Measurements from ENCODE around the gene RASA3.
A peak's percentile ranks its signal among the peaks of the same experiment; 100 is the strongest.
"Not testable (repeated sequence)": the region's sequence is repeated elsewhere in the genome, so short reads cannot be mapped to it uniquely, and the experiment has no call there.

RASA3 gene

GRCh38 chr13:114121496-114122126 is 10.8 kb downstream of the RASA3 start:
- Histone ChIP-seq H3K9ac (ENCODE audit: low read length) (no peak overlapping the region), H3K27me3 (ENCODE audit: control insufficient read depth, insufficient read depth, low read length) (no peaks in the 10 kb centered on the region), H3K4me1 (ENCODE audit: control insufficient read depth, low read depth, low read length) (peaks cover 7% of the 10 kb centered on the region), H3K36me3 (ENCODE audit: control insufficient read depth, low read depth, low read length) (no peaks in the 10 kb centered on the region), H3K4me3 (ENCODE audit: low read length) (no peak overlapping the region), H3K9me3 (ENCODE audit: control insufficient read depth, low read depth, low read length) (no peaks in the 10 kb centered on the region), H3K27ac (ENCODE audit: low read length) (no peak overlapping the region)

GRCh38 chr13:114121031-114121430 is 11.4 kb downstream of the RASA3 start:
- Histone ChIP-seq H3K4me3 (ENCODE audit: low read length) (no peak overlapping the region), H3K27me3 (ENCODE audit: control insufficient read depth, insufficient read depth, low read length) (no peaks in the 10 kb centered on the region), H3K9ac (ENCODE audit: low read length) (no peak overlapping the region), H3K4me1 (ENCODE audit: control insufficient read depth, low read depth, low read length) (peaks cover 7% of the 10 kb centered on the region), H3K27ac (ENCODE audit: low read length) (no peak overlapping the region), H3K9me3 (ENCODE audit: control insufficient read depth, low read depth, low read length) (no peaks in the 10 kb centered on the region), H3K36me3 (ENCODE audit: control insufficient read depth, low read depth, low read length) (no peaks in the 10 kb centered on the region)

GRCh38 chr13:114120591-114121011 is 11.8 kb downstream of the RASA3 start:
- H3K4me3 ChIP-seq (ENCODE audit: low read length) = no peak overlapping the region
- H3K27me3 ChIP-seq (ENCODE audit: control insufficient read depth, insufficient read depth, low read length) = no peaks in the 10 kb centered on the region
- H3K9me3 ChIP-seq (ENCODE audit: control insufficient read depth, low read depth, low read length) = no peaks in the 10 kb centered on the region
- no peak overlapping the region for H3K27ac ChIP-seq (ENCODE audit: low read length)
- H3K4me1 ChIP-seq (ENCODE audit: control insufficient read depth, low read depth, low read length) = peaks cover 7% of the 10 kb centered on the region
- no peak overlapping the region for H3K9ac ChIP-seq (ENCODE audit: low read length)
- H3K36me3 ChIP-seq (ENCODE audit: control insufficient read depth, low read depth, low read length) = no peaks in the 10 kb centered on the region

- H3K36me3 ChIP-seq (ENCODE audit: control insufficient read depth, low read depth, low read length) = no peaks in the 10 kb centered on the region
- H3K27ac ChIP-seq (ENCODE audit: low read length) = no peak overlapping the region
- H3K9me3 ChIP-seq (ENCODE audit: control insufficient read depth, low read depth, low read length) = no peaks in the 10 kb centered on the region
- H3K27me3 ChIP-seq (ENCODE audit: control insufficient read depth, insufficient read depth, low read length) = no peaks in the 10 kb centered on the region
- no peak overlapping the region for H3K9ac ChIP-seq (ENCODE audit: low read length)
- H3K4me3 ChIP-seq (ENCODE audit: low read length) = peak overlapping the region; percentile 49
- peaks cover 11% of the 10 kb centered on the region for H3K4me1 ChIP-seq (ENCODE audit: control insufficient read depth, low read depth, low read length)
Observed at GRCh38 chr13:114119196-114119595, 13.2 kb downstream of the RASA3 start.

- Histone ChIP-seq H3K36me3 (ENCODE audit: control insufficient read depth, low read depth, low read length) (no peaks in the 10 kb centered on the region), H3K4me3 (ENCODE audit: low read length) (no peak overlapping the region), H3K9me3 (ENCODE audit: control insufficient read depth, low read depth, low read length) (no peaks in the 10 kb centered on the region), H3K9ac (ENCODE audit: low read length) (peak overlapping the region; percentile 33), H3K27me3 (ENCODE audit: control insufficient read depth, insufficient read depth, low read length) (no peaks in the 10 kb centered on the region), H3K27ac (ENCODE audit: low read length) (no peak overlapping the region), H3K4me1 (ENCODE audit: control insufficient read depth, low read depth, low read length) (peaks cover 12% of the 10 kb centered on the region)
Observed at GRCh38 chr13:114118511-114119123, 13.8 kb downstream of the RASA3 start.

GRCh38 chr13:114118086-114118485 is 14.3 kb downstream of the RASA3 start:
- Histone ChIP-seq H3K9me3 (ENCODE audit: control insufficient read depth, low read depth, low read length) (no peaks in the 10 kb centered on the region), H3K27me3 (ENCODE audit: control insufficient read depth, insufficient read depth, low read length) (no peaks in the 10 kb centered on the region), H3K27ac (ENCODE audit: low read length) (no peak overlapping the region), H3K36me3 (ENCODE audit: control insufficient read depth, low read depth, low read length) (no peaks in the 10 kb centered on the region), H3K4me3 (ENCODE audit: low read length) (no peak overlapping the region), H3K9ac (ENCODE audit: low read length) (peak overlapping the region; percentile 33), H3K4me1 (ENCODE audit: control insufficient read depth, low read depth, low read length) (peaks cover 14% of the 10 kb centered on the region)

GRCh38 chr13:114117341-114117874 is 15.0 kb downstream of the RASA3 start:
- H3K9me3 ChIP-seq (ENCODE audit: control insufficient read depth, low read depth, low read length); H3K27ac ChIP-seq (ENCODE audit: low read length); H3K27me3 ChIP-seq (ENCODE audit: control insufficient read depth, insufficient read depth, low read length); H3K36me3 ChIP-seq (ENCODE audit: control insufficient read depth, low read depth, low read length); H3K4me3 ChIP-seq (ENCODE audit: low read length); H3K9ac ChIP-seq (ENCODE audit: low read length): not testable (repeated sequence)
- peaks cover 21% of the 10 kb centered on the region for H3K4me1 ChIP-seq (ENCODE audit: control insufficient read depth, low read depth, low read length)

- Histone ChIP-seq H3K27ac (ENCODE audit: low read length) (no peak overlapping the region), H3K9ac (ENCODE audit: low read length) (no peak overlapping the region), H3K4me1 (ENCODE audit: control insufficient read depth, low read depth, low read length) (peaks cover 28% of the 10 kb centered on the region), H3K9me3 (ENCODE audit: control insufficient read depth, low read depth, low read length) (no peaks in the 10 kb centered on the region), H3K36me3 (ENCODE audit: control insufficient read depth, low read depth, low read length) (no peaks in the 10 kb centered on the region), H3K4me3 (ENCODE audit: low read length) (no peak overlapping the region), H3K27me3 (ENCODE audit: control insufficient read depth, insufficient read depth, low read length) (no peaks in the 10 kb centered on the region)
Observed at GRCh38 chr13:114116734-114117133, 15.7 kb downstream of the RASA3 start.

GRCh38 chr13:114115796-114116195 is 16.6 kb downstream of the RASA3 start:
- H3K36me3 ChIP-seq (ENCODE audit: control insufficient read depth, low read depth, low read length) = no peaks in the 10 kb centered on the region
- H3K4me3 ChIP-seq (ENCODE audit: low read length) = no peak overlapping the region
- H3K27ac ChIP-seq (ENCODE audit: low read length) = no peak overlapping the region
- H3K9me3 ChIP-seq (ENCODE audit: control insufficient read depth, low read depth, low read length) = no peaks in the 10 kb centered on the region
- H3K27me3 ChIP-seq (ENCODE audit: control insufficient read depth, insufficient read depth, low read length) = no peaks in the 10 kb centered on the region
- no peak overlapping the region for H3K9ac ChIP-seq (ENCODE audit: low read length)
- H3K4me1 ChIP-seq (ENCODE audit: control insufficient read depth, low read depth, low read length) = peaks cover 32% of the 10 kb centered on the region

GRCh38 chr13:114115191-114115671 is 17.2 kb downstream of the RASA3 start:
- no peaks in the 10 kb centered on the region for H3K36me3 ChIP-seq (ENCODE audit: control insufficient read depth, low read depth, low read length)
- peaks cover 36% of the 10 kb centered on the region for H3K4me1 ChIP-seq (ENCODE audit: control insufficient read depth, low read depth, low read length)
- no peaks in the 10 kb centered on the region for H3K27me3 ChIP-seq (ENCODE audit: control insufficient read depth, insufficient read depth, low read length)
- H3K4me3 ChIP-seq (ENCODE audit: low read length) = no peak overlapping the region
- no peaks in the 10 kb centered on the region for H3K9me3 ChIP-seq (ENCODE audit: control insufficient read depth, low read depth, low read length)
- no peak overlapping the region for H3K27ac ChIP-seq (ENCODE audit: low read length)
- H3K9ac ChIP-seq (ENCODE audit: low read length) = no peak overlapping the region

GRCh38 chr13:114114666-114115065 is 17.8 kb downstream of the RASA3 start:
- H3K36me3 ChIP-seq (ENCODE audit: control insufficient read depth, low read depth, low read length); H3K27me3 ChIP-seq (ENCODE audit: control insufficient read depth, insufficient read depth, low read length); H3K27ac ChIP-seq (ENCODE audit: low read length); H3K9ac ChIP-seq (ENCODE audit: low read length); H3K9me3 ChIP-seq (ENCODE audit: control insufficient read depth, low read depth, low read length); H3K4me3 ChIP-seq (ENCODE audit: low read length): not testable (repeated sequence)
- H3K4me1 ChIP-seq (ENCODE audit: control insufficient read depth, low read depth, low read length) = peaks cover 42% of the 10 kb centered on the region
